ENCODE results near the gene EPHA6.

- TF ChIP-seq CTCF (IDR thresholded peaks at IDR 0.05) (no peak), POLR2A (IDR thresholded peaks at IDR 0.05) (no peak), POLR2AphosphoS5 (IDR thresholded peaks at IDR 0.05) (peak; percentile 50 to 88 (median 76))
Observed at GRCh38 chr3:96833301-96833700, 18.9 kb downstream of the EPHA6 start.
